Measurements from ENCODE around the gene WWOX. TPM values are rescaled to one million over a fixed set of nuclear protein-coding genes. Genes with fewer than 3 reads are reported as not detected.

The WWOX gene
- total and polyA plus RNA-seq, 2 of the 13 experiments (the other 11 are each of a cell fraction or from before 2014, with no cell fraction given) = 9.1 to 37.4 TPM

DNA sequence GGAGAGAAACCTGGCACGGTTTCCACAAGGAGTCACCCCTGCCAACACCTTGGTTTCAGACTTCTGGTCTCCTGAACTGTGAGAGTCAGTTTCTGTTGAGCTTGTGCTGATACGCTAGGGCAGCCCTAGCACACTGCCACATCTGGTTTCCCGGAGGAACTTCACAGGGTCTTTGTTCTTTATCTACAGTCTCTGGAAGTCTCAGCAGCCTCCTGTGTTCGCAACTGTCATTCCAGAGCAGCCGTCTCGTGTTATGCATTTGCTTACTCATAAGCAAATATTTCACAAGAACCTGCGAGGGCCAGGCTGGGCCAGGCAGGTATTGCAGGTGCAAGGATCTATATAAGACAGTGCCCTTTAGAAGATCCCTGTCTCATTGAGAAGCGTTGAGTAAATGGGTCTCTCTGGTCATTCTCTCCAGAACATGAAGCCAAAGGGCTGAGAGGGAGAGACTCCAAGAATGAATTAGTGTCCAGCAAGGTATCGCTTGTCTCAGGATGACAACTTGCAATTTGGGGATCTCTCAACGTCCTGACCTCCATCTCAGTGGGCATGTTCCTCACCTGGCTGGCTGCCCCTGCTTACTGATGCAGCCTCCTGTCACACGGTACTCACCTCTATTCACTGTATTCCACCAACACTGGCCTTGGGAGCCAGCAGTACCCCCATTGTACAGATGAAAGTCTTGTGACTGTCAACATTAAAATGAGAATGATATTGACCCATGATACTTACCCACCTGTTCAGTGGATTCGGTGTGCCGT is 141.2 kb downstream of the WWOX start (continued):
- TF ChIP-seq, protein P1, sequence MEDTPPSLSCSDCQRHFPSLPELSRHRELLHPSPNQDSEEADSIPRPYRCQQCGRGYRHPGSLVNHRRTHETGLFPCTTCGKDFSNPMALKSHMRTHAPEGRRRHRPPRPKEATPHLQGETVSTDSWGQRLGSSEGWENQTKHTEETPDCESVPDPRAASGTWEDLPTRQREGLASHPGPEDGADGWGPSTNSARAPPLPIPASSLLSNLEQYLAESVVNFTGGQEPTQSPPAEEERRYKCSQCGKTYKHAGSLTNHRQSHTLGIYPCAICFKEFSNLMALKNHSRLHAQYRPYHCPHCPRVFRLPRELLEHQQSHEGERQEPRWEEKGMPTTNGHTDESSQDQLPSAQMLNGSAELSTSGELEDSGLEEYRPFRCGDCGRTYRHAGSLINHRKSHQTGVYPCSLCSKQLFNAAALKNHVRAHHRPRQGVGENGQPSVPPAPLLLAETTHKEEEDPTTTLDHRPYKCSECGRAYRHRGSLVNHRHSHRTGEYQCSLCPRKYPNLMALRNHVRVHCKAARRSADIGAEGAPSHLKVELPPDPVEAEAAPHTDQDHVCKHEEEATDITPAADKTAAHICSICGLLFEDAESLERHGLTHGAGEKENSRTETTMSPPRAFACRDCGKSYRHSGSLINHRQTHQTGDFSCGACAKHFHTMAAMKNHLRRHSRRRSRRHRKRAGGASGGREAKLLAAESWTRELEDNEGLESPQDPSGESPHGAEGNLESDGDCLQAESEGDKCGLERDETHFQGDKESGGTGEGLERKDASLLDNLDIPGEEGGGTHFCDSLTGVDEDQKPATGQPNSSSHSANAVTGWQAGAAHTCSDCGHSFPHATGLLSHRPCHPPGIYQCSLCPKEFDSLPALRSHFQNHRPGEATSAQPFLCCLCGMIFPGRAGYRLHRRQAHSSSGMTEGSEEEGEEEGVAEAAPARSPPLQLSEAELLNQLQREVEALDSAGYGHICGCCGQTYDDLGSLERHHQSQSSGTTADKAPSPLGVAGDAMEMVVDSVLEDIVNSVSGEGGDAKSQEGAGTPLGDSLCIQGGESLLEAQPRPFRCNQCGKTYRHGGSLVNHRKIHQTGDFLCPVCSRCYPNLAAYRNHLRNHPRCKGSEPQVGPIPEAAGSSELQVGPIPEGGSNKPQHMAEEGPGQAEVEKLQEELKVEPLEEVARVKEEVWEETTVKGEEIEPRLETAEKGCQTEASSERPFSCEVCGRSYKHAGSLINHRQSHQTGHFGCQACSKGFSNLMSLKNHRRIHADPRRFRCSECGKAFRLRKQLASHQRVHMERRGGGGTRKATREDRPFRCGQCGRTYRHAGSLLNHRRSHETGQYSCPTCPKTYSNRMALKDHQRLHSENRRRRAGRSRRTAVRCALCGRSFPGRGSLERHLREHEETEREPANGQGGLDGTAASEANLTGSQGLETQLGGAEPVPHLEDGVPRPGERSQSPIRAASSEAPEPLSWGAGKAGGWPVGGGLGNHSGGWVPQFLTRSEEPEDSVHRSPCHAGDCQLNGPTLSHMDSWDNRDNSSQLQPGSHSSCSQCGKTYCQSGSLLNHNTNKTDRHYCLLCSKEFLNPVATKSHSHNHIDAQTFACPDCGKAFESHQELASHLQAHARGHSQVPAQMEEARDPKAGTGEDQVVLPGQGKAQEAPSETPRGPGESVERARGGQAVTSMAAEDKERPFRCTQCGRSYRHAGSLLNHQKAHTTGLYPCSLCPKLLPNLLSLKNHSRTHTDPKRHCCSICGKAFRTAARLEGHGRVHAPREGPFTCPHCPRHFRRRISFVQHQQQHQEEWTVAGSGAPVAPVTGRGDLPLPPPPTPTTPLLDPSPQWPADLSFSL (CRISPR knock-in tag; IDR thresholded peaks at IDR 0.05) = no peak
- TF ChIP-seq POLR2AphosphoS2 (IDR thresholded peaks at IDR 0.05; ENCODE audit: low read depth, low read length) (no peak), PAX8 (CRISPR knock-in tag; IDR thresholded peaks at IDR 0.05; ENCODE audit: borderline replicate concordance) (no peak), FOXC1 (CRISPR knock-in tag; IDR thresholded peaks at IDR 0.05; ENCODE audit: borderline replicate concordance) (peak; percentile 19; the same call in 1 of the 2 replicates), U2AF2 (IDR thresholded peaks at IDR 0.05; ENCODE audit: low read depth, low read length) (no peak), TEAD2 (CRISPR knock-in tag; IDR thresholded peaks at IDR 0.05) (no peak), ZNF33B (CRISPR knock-in tag; IDR thresholded peaks at IDR 0.05) (no peak), ZSCAN30 (CRISPR knock-in tag; IDR thresholded peaks at IDR 0.05) (no peak)
- TF ChIP-seq, protein P2, sequence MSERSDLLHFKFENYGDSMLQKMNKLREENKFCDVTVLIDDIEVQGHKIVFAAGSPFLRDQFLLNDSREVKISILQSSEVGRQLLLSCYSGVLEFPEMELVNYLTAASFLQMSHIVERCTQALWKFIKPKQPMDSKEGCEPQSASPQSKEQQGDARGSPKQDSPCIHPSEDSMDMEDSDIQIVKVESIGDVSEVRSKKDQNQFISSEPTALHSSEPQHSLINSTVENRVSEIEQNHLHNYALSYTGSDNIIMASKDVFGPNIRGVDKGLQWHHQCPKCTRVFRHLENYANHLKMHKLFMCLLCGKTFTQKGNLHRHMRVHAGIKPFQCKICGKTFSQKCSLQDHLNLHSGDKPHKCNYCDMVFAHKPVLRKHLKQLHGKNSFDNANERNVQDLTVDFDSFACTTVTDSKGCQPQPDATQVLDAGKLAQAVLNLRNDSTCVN (CRISPR knock-in tag; IDR thresholded peaks at IDR 0.05; ENCODE audit: borderline replicate concordance) = peak; percentile 86
- TF ChIP-seq, protein P3, sequence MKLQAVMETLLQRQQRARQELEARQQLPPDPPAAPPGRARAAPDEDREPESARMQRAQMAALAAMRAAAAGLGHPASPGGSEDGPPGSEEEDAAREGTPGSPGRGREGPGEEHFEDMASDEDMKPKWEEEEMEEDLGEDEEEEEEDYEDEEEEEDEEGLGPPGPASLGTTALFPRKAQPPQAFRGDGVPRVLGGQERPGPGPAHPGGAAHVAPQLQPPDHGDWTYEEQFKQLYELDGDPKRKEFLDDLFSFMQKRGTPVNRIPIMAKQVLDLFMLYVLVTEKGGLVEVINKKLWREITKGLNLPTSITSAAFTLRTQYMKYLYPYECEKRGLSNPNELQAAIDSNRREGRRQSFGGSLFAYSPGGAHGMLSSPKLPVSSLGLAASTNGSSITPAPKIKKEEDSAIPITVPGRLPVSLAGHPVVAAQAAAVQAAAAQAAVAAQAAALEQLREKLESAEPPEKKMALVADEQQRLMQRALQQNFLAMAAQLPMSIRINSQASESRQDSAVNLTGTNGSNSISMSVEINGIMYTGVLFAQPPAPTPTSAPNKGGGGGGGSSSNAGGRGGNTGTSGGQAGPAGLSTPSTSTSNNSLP (IDR thresholded peaks at IDR 0.05; ENCODE audit: low read depth, low read length) = peak; percentile 40; the same call in 1 of the 2 replicates
- TF ChIP-seq, protein P4, sequence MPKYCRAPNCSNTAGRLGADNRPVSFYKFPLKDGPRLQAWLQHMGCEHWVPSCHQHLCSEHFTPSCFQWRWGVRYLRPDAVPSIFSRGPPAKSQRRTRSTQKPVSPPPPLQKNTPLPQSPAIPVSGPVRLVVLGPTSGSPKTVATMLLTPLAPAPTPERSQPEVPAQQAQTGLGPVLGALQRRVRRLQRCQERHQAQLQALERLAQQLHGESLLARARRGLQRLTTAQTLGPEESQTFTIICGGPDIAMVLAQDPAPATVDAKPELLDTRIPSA (CRISPR knock-in tag; IDR thresholded peaks at IDR 0.05; ENCODE audit: borderline replicate concordance) = no peak
- TF ChIP-seq, protein P5, sequence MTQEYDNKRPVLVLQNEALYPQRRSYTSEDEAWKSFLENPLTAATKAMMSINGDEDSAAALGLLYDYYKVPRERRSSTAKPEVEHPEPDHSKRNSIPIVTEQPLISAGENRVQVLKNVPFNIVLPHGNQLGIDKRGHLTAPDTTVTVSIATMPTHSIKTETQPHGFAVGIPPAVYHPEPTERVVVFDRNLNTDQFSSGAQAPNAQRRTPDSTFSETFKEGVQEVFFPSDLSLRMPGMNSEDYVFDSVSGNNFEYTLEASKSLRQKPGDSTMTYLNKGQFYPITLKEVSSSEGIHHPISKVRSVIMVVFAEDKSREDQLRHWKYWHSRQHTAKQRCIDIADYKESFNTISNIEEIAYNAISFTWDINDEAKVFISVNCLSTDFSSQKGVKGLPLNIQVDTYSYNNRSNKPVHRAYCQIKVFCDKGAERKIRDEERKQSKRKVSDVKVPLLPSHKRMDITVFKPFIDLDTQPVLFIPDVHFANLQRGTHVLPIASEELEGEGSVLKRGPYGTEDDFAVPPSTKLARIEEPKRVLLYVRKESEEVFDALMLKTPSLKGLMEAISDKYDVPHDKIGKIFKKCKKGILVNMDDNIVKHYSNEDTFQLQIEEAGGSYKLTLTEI (CRISPR knock-in tag; conservative IDR thresholded peaks at IDR 0.05) = no peak
- TF ChIP-seq, protein P6, sequence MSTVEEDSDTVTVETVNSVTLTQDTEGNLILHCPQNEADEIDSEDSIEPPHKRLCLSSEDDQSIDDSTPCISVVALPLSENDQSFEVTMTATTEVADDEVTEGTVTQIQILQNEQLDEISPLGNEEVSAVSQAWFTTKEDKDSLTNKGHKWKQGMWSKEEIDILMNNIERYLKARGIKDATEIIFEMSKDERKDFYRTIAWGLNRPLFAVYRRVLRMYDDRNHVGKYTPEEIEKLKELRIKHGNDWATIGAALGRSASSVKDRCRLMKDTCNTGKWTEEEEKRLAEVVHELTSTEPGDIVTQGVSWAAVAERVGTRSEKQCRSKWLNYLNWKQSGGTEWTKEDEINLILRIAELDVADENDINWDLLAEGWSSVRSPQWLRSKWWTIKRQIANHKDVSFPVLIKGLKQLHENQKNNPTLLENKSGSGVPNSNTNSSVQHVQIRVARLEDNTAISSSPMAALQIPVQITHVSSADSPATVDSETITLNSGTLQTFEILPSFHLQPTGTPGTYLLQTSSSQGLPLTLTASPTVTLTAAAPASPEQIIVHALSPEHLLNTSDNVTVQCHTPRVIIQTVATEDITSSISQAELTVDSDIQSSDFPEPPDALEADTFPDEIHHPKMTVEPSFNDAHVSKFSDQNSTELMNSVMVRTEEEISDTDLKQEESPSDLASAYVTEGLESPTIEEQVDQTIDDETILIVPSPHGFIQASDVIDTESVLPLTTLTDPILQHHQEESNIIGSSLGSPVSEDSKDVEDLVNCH (CRISPR knock-in tag; IDR thresholded peaks at IDR 0.05) = no peak
